RWPE1 (cell line): ENCODE results near the gene FOXP1.

Experiments used
- CTCF ChIA-PET: fragments of 350-600 bp; sonication (Branson Sonifier 250); formaldehyde crosslinking; extraction: SDS; loops from one replicate; lab custom pipeline; 2021; lab: Yijun Ruan, JAX
- POLR2A ChIA-PET: fragments of 400-600 bp; formaldehyde crosslinking; extraction: SDS; loops from one replicate; lab custom pipeline; 2020; ENCODE audit warnings: antibody characterized with exemption; ENCODE audit not compliant: low non-redundant PET; lab: Yijun Ruan, JAX
- DNase-seq: peaks from one replicate; pipeline ENCODE4 v3.0.0; 2012; ENCODE audit warnings: low spot score
- H3K27ac ChIP-seq: fragments of 450-650 bp; 2 replicates; pipeline ENCODE4 v1.5.1; 2017
- TF ChIP-seq, protein P1 (sequence below): fragments of 450-650 bp; conservative IDR thresholded peaks from 2 replicates; pipeline ENCODE4 v1.5.1; 2017; ENCODE audit warnings: low read depth, mild to moderate bottlenecking

Gene FOXP1

DNA sequence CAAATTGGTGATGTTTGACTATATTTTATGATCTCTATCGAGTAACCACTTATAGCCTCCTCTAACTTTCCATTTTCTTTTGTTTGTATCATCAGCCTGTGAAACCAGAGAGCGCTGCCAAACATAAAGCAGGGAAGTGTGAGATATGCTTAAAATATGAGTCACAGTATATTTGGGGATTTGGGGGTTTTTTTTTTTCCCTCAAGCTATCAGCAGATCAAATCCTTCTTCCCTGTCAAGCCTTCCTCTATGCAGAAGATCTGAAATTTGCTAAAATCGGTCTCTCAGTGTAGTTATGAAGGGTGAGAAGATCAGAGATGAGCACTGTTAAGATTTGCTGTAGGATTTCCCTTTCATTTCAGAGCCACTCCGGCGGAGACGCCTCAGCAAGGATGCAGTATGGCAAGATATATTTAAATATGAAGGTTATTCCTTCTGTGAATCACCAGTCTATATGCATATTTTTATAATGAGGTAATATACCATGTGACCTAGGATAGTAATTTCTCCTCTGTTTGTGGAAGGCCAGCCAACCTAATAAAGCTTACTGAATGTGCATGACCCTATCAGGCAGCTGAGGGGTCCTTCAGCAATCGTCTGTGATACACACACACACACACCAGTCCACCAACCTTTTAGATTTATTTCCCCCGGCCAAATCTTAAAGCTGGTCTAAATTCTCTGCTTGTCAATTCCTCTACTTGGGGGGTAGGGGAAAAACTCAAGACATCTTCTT is 474.1 kb downstream of the FOXP1 start:
- no peak overlapping the region for H3K27ac ChIP-seq
- POLR2A ChIA-PET, result no interaction called here
- CTCF ChIA-PET, result no interaction called here
- TF ChIP-seq, protein P1, sequence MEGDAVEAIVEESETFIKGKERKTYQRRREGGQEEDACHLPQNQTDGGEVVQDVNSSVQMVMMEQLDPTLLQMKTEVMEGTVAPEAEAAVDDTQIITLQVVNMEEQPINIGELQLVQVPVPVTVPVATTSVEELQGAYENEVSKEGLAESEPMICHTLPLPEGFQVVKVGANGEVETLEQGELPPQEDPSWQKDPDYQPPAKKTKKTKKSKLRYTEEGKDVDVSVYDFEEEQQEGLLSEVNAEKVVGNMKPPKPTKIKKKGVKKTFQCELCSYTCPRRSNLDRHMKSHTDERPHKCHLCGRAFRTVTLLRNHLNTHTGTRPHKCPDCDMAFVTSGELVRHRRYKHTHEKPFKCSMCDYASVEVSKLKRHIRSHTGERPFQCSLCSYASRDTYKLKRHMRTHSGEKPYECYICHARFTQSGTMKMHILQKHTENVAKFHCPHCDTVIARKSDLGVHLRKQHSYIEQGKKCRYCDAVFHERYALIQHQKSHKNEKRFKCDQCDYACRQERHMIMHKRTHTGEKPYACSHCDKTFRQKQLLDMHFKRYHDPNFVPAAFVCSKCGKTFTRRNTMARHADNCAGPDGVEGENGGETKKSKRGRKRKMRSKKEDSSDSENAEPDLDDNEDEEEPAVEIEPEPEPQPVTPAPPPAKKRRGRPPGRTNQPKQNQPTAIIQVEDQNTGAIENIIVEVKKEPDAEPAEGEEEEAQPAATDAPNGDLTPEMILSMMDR, result no peak
- DNase-seq, result peak; percentile 34

DNA sequence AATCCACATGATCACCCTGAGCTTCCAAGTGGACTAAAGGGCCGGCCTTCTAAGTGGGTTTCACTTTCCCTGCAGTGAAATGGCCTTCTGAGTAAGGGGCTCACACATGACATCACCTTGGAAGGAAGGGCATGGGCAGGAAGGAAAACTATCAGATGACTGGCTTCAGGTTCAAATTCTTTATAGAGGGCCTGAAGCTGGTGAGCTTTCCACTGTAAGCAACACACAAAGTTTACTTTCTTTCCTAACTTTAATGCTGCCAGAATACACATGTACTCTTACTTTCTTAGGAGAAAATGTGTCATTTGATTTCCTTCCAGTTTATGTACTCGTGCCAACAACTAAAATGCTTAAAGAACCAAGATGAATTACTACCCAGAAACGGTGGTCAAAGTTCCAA is 475.6 kb downstream of the FOXP1 start:
- POLR2A ChIA-PET, result no interaction called here
- CTCF ChIA-PET, result interaction anchor here (0.7 kb wide), 1 partner anchor 1013 kb away, joined by 3 read pairs; no protein-coding TSS in a partner anchor
- no peak overlapping the region for H3K27ac ChIP-seq
- TF ChIP-seq, protein P1, result no peak
- DNase-seq, result no peak

DNA sequence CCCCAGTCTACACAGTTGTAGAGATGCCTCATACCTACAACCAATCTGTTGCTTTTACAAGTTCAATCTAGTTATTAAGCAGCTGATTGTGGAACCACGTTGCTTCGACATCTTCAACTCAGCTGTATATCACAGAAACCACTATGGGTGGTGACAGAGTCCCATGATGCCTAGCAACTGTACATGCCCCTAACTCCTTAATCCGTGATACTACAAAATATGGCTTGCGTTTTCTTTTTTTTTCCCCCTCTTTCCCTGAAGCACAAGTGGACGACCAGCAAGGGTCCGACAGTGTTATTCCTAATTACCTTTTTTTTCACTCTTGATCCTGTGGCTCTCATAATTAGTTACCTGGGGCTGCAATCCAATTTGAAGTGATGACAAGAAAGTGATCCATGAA is 478.6 kb downstream of the FOXP1 start:
- H3K27ac ChIP-seq, result no peak overlapping the region
- ChIA-PET POLR2A (no interaction called here), CTCF (interaction anchor here (0.6 kb wide), 1 partner anchor 402 kb away, joined by 3 read pairs; no protein-coding TSS in a partner anchor)
- DNase-seq, result no peak
- TF ChIP-seq, protein P1, result no peak

DNA sequence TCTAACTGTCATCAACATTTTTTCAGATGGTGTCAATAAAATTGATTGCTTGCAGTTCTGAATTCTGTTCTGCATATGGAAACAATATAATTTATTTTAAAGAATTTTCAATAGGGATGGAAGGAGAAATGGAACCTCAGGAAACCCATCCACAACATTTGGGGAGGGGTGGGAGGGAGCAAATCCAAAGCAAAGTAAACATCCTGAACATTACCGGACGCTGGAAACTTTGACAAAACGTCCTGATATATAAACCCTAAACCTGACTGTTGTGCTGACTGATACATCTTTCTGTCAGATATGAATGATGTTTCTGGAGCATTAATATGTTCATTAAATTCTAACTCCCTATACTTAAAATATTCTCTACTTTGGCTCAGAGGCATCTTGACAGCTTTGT is 479.0 kb downstream of the FOXP1 start:
- H3K27ac ChIP-seq, result no peak overlapping the region
- POLR2A ChIA-PET, result no interaction called here
- CTCF ChIA-PET, result interaction anchor here (0.6 kb wide), 1 partner anchor 402 kb away, joined by 3 read pairs; no protein-coding TSS in a partner anchor
- no peak for DNase-seq
- TF ChIP-seq, protein P1, result no peak

DNA sequence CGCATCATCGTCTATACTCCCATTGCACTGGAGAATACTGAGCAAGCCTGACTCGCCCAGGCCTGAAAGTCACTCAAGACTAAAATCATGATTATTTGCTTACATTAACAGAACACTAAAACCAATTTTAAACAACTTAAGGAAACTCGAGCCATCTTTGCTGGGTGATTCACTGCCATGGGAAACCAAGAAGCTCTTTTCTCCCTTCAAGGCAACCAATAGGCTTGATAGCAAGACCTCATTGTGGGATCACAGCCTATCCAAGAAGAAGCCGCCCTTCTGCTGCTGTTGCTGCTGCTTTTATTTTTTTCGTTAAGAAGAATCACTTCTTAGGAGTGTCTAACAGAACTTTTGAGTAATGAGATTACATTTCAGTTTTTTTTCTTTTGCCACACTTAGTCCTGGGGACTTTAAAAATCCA is 479.4 kb downstream of the FOXP1 start:
- TF ChIP-seq, protein P1, result no peak
- no peak for DNase-seq
- ChIA-PET POLR2A (no interaction called here), CTCF (no interaction called here)
- H3K27ac ChIP-seq, result no peak overlapping the region

DNA sequence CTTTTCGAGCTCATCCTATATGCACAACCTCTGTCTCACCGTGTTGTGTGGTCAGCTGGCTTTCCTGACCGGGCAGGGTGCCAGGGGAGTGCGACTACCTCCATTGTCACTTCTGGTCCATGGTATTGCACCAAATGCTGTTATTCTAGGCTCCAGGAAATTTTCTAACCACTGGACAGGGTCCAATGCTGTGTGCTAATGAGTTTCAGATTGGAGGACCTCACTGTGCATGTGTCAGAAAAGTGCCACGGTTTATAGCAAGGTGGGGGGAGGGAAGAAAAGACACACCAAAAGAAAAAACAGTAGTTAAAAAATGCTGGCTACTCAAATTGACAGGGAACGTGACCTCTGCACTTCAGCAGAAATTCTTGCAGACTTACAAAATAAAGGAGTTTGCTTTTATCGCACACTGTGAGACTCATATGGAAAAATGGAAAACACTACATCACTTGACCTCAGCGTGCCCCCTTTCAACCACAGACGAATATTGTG is 480.1 kb downstream of the FOXP1 start:
- CTCF ChIA-PET, result no interaction called here
- no peak for DNase-seq
- POLR2A ChIA-PET, result no interaction called here
- TF ChIP-seq, protein P1, result no peak
- H3K27ac ChIP-seq, result no peak overlapping the region
